Type B pancreatic cell (in vitro differentiated cells): ENCODE results near the gene RAB3B. TPM values are rescaled to one million over a fixed set of nuclear protein-coding genes. Genes with fewer than 3 reads are reported as not detected.
A peak's percentile ranks its signal among the peaks of the same experiment; 100 is the strongest.
"Not testable (repeated sequence)": the region's sequence is repeated elsewhere in the genome, so short reads cannot be mapped to it uniquely, and the experiment has no call there.

ENCODE experiments used
- DNase-seq: peaks from one replicate; pipeline ENCODE4 v3.0.0; 2021; ENCODE audit warnings: mixed read lengths; ENCODE audit not compliant: unreplicated experiment; ENCODE audit errors: extremely low spot score
- H3K27ac Mint-ChIP-seq: 2 replicates; pipeline ENCODE4 v1.8.0; 2021; ENCODE audit warnings: mild to moderate bottlenecking, mixed read lengths
- H3K27me3 Mint-ChIP-seq: 2 replicates; pipeline ENCODE4 v1.8.0; 2021; ENCODE audit warnings: mixed read lengths
- H3K36me3 Mint-ChIP-seq: 2 replicates; pipeline ENCODE4 v1.8.0; 2021; ENCODE audit warnings: mixed read lengths
- H3K4me1 Mint-ChIP-seq: one replicate; pipeline ENCODE4 v1.8.0; 2021; ENCODE audit warnings: mixed read lengths; ENCODE audit not compliant: unreplicated experiment
- H3K4me3 Mint-ChIP-seq: 2 replicates; pipeline ENCODE4 v1.8.0; 2021; ENCODE audit warnings: mild to moderate bottlenecking, mixed read lengths
- H3K9me3 Mint-ChIP-seq: 2 replicates; pipeline ENCODE4 v1.8.0; 2021; ENCODE audit warnings: mixed read lengths
- CTCF ChIP-seq: fragments of 200-600 bp; sonication (generic); conservative IDR thresholded peaks from 2 replicates; pipeline ENCODE4 v1.5.0; 2021; ENCODE audit warnings: antibody characterized with exemption, mild to moderate bottlenecking
- total RNA-seq: library from RNA; stranded (reverse); gene quantifications from 2 replicates; pipeline ENCODE4 v1.2.1, GENCODE V29; 2021; ENCODE audit warnings: low replicate concordance

The RAB3B gene
- total RNA-seq, 1 donor from 2014 or later, result 16.9 TPM

DNA sequence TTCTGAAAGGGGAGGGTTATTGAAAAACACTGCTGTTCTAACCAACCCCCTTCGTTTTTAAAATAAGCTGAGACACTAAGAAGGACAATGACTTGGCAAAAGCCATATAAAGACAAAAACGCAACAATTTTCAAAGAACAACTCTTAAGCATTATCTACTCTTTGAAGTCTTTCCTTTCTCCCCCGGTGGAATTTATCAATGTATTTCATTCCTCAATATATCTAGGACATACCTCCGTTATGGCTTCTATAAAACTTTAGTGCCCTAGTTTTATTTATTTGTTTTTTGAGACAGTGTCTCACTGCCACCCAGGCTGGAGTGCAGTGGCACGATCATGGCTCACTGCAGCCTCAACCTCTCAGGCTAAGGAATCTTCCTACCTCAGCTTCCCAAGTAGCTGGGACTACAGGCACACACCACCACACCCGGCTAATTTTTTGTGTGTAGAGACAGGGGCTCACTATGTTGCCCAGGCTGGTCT, 115.2 kb downstream of the RAB3B start:
- H3K27me3 Mint-ChIP-seq, result no peaks in the 10 kb centered on the region
- no peaks in the 10 kb centered on the region for H3K9me3 Mint-ChIP-seq
- peaks cover 14% of the 10 kb centered on the region for H3K36me3 Mint-ChIP-seq
- H3K4me3 Mint-ChIP-seq, result peak overlapping the region; percentile 50
- no peak for TF ChIP-seq CTCF
- H3K27ac Mint-ChIP-seq, result peak overlapping the region; percentile 10
- H3K4me1 Mint-ChIP-seq, result peaks cover 14% of the 10 kb centered on the region
- DNase-seq, result no peak

- not testable (repeated sequence) for H3K27ac Mint-ChIP-seq, H3K4me3 Mint-ChIP-seq
These were observed 117.2 kb downstream of the RAB3B start for GRCh38 chr1:51873270-51873669.

DNA sequence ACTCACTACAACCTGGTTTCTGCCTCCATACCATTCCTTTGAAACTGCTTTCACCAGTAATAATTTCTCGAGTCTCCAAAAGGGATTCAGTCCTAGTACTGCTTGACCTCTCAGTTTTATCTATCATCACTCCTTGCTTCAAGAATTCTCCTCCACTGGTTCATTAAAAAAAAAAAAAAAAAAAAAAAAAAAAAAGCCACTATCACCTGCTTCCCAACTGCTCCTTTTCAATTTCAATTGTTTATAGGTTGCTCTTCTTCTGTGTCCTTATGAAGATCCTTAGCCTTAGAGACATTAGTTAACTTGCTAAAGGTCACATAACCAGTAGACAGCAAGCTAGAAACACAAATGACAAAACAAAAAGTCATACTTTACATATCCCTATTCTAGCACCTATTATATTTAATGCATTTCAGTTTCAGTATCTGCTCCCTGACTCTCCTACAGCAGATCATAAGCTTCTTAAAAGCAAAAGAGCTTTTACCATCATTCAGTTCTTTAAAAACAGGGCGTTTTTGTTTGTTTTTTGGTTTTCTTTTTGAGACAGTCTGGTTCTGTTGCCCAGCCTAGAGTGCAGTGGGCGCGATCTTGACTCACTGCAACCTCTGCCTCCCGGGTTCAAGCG, 119.0 kb downstream of the RAB3B start:
- H3K27ac Mint-ChIP-seq, result no peak overlapping the region
- H3K27me3 Mint-ChIP-seq, result no peaks in the 10 kb centered on the region
- H3K4me3 Mint-ChIP-seq, result peak overlapping the region; percentile 30
- TF ChIP-seq CTCF, result no peak
- no peaks in the 10 kb centered on the region for H3K9me3 Mint-ChIP-seq
- peaks cover 18% of the 10 kb centered on the region for H3K36me3 Mint-ChIP-seq
- peaks cover 18% of the 10 kb centered on the region for H3K4me1 Mint-ChIP-seq
- no peak for DNase-seq

More at GRCh38 chr1:51873270-51873669, 117.2 kb downstream of the RAB3B start:
- H3K36me3 Mint-ChIP-seq, result peaks cover 14% of the 10 kb centered on the region
- peaks cover 14% of the 10 kb centered on the region for H3K4me1 Mint-ChIP-seq
- not testable (repeated sequence) for DNase-seq, H3K27me3 Mint-ChIP-seq, H3K9me3 Mint-ChIP-seq

DNA sequence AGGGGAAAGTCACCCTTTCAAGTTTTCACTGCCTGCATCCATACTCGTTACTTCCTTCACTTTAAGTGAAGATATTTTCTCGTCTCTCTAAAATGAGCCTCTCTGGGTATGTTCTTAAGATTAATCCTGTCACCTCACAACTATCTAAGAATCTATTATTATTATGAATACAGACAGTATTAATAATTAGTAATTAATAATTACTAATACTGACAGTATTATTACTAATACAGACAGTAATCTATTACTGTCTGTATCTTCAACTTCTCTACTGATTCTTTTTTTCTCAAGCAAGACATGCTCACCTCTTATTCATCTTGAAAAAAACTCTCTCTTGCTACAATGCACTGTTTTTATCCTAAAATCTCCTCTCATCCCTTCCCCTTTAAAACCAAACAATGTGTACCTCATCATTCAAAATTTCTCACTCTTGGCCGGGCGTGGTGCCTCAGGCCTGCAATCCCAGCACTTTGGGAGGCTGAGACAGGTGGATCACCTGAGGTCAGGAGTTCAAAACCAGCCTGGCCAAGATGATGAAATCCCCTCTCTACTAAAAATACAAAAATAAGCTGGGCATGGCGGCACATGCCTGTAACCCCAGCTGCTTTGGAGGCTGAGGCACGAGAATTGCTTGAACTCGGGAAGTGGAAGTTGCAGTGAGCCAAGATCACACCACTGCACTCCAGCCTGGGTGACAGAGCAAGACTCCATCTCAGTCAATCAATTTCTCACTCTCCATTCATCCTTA, 119.7 kb downstream of the RAB3B start:
- H3K4me1 Mint-ChIP-seq, result peaks cover 17% of the 10 kb centered on the region
- peaks cover 18% of the 10 kb centered on the region for H3K36me3 Mint-ChIP-seq
- H3K27ac Mint-ChIP-seq, result no peak overlapping the region
- H3K27me3 Mint-ChIP-seq, result no peaks in the 10 kb centered on the region
- TF ChIP-seq CTCF, result no peak
- no peak for DNase-seq
- no peak overlapping the region for H3K4me3 Mint-ChIP-seq
- H3K9me3 Mint-ChIP-seq, result no peaks in the 10 kb centered on the region

- Mint-ChIP-seq H3K4me3 (no peak overlapping the region), H3K27me3 (no peaks in the 10 kb centered on the region), H3K36me3 (peaks cover 11% of the 10 kb centered on the region), H3K4me1 (peaks cover 17% of the 10 kb centered on the region), H3K9me3 (no peaks in the 10 kb centered on the region), H3K27ac (no peak overlapping the region)
- no peak for DNase-seq
- TF ChIP-seq CTCF, result no peak
These were observed 122.8 kb downstream of the RAB3B start for GRCh38 chr1:51867479-51868232.
